Measurements from ENCODE around the gene SNX30.
"Not testable (repeated sequence)": the region's sequence is repeated elsewhere in the genome, so short reads cannot be mapped to it uniquely, and the experiment has no call there.

The SNX30 gene, protein sequence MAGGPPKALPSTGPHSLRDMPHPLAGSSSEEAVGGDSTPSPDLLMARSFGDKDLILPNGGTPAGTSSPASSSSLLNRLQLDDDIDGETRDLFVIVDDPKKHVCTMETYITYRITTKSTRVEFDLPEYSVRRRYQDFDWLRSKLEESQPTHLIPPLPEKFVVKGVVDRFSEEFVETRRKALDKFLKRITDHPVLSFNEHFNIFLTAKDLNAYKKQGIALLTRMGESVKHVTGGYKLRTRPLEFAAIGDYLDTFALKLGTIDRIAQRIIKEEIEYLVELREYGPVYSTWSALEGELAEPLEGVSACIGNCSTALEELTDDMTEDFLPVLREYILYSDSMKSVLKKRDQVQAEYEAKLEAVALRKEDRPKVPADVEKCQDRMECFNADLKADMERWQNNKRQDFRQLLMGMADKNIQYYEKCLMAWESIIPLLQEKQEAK

DNA sequence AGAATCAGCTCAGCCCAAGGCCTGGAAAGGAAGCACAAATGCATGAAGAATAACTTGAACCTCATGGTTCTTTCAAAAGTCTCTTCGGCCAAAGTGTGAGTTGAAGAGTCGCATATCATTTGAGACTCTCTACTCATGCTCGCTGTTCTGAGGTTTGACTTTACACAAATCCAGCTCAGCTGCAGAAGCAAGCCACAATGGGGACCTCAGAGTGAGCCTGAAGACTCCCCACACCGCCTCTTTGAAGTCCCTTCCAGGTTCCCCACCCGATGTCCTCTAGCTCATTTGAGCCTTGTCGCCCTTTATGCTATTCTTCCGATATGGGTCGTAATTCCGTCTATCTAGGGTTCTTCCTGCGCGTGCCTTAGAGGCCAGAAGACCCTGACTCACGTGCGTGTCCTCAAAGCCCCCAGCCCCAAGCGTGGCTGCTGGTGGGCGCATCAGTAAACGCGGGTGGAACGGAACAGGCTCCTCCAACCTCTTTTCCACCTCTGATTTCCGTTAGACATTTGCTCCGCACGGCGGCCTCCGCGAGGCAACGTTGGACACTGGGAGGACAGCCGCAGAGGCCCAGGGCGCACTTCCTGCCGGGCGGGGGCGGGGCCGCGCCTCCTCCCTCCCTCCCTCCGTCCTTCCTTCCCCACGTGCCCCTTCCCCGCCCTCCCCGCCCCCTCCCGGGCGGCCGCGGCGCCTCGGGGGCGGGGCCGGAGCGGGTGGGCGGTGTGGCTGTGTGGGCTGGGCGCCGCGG is at the start of gene SNX30:
TSS of gene SNX30 (plus strand) at position 745 of the 748 bp plus-strand sequence. CDS start 242 bp downstream, outside the sequence.
- peak within 1 kb of the TSS; percentile 66 for H3K9ac ChIP-seq (ENCODE audit: low read depth, low read length)
- H3K36me3 ChIP-seq (ENCODE audit: insufficient read depth, low read length): no peaks in the 10 kb centered on the region
- H3K9me3 ChIP-seq (ENCODE audit: control insufficient read depth, insufficient read depth, low read length): no peaks in the 10 kb centered on the region
- H3K4me1 ChIP-seq (ENCODE audit: insufficient read depth, low read length): peaks cover 20% of the 10 kb centered on the region

DNA sequence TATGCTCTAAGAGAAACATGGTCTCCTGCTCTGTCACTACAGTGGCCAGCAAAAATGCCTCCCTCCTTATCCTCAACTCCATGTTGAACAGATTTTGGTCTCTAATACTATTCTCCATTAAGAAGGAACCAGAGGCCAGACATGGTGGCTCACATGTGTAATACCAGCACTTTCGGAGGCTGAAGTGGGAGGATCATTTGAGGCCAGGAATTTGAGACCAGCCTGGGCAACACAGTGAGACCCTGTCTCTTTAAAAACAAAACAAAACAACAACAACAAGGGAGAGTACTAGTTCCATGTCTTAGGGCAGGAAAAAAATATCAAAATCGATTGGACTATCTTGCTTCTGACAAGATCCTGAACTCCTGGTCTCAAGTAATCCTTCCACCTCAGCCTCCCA is 47.3 kb upstream of the SNX30 start:
- Histone ChIP-seq H3K9me3 (ENCODE audit: control insufficient read depth, insufficient read depth, low read length) (no peaks in the 10 kb centered on the region), H3K4me1 (ENCODE audit: insufficient read depth, low read length) (no peaks in the 10 kb centered on the region), H3K9ac (ENCODE audit: low read depth, low read length) (no peak overlapping the region), H3K36me3 (ENCODE audit: insufficient read depth, low read length) (no peaks in the 10 kb centered on the region; the same call in 1 of the 2 replicates)

- Histone ChIP-seq H3K36me3 (ENCODE audit: insufficient read depth, low read length) (no peaks in the 10 kb centered on the region), H3K9ac (ENCODE audit: low read depth, low read length) (no peak overlapping the region), H3K9me3 (ENCODE audit: control insufficient read depth, insufficient read depth, low read length) (no peaks in the 10 kb centered on the region), H3K4me1 (ENCODE audit: insufficient read depth, low read length) (no peaks in the 10 kb centered on the region)
Measured at GRCh38 chr9:112705768-112706427, 44.7 kb upstream of the SNX30 start.

- Histone ChIP-seq H3K9me3 (ENCODE audit: control insufficient read depth, insufficient read depth, low read length) (no peaks in the 10 kb centered on the region), H3K9ac (ENCODE audit: low read depth, low read length) (no peak overlapping the region), H3K36me3 (ENCODE audit: insufficient read depth, low read length) (no peaks in the 10 kb centered on the region), H3K4me1 (ENCODE audit: insufficient read depth, low read length) (no peaks in the 10 kb centered on the region)
Measured at GRCh38 chr9:112711050-112711689, 39.4 kb upstream of the SNX30 start.

DNA sequence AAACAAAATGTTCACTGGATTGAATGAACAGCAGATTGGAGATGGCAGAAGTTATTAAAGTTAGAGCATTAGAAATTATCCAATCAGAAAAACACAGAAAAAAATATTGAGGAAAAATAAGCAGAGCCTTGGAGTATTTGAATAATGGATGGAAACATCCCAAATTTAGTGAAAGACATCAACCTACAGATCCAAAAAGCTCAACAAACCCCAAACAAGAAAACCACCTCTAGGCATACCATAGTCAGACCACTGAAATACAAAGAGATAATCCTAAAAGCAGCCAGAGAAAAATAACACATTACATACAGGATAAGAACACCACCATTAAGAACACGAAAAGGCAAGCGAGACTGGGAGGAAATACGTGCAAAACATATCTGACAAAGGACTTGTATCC is 37.9 kb upstream of the SNX30 start:
- H3K4me1 ChIP-seq (ENCODE audit: insufficient read depth, low read length): no peaks in the 10 kb centered on the region
- H3K9ac ChIP-seq (ENCODE audit: low read depth, low read length): no peak overlapping the region
- no peaks in the 10 kb centered on the region for H3K36me3 ChIP-seq (ENCODE audit: insufficient read depth, low read length)
- H3K9me3 ChIP-seq (ENCODE audit: control insufficient read depth, insufficient read depth, low read length): no peaks in the 10 kb centered on the region

DNA sequence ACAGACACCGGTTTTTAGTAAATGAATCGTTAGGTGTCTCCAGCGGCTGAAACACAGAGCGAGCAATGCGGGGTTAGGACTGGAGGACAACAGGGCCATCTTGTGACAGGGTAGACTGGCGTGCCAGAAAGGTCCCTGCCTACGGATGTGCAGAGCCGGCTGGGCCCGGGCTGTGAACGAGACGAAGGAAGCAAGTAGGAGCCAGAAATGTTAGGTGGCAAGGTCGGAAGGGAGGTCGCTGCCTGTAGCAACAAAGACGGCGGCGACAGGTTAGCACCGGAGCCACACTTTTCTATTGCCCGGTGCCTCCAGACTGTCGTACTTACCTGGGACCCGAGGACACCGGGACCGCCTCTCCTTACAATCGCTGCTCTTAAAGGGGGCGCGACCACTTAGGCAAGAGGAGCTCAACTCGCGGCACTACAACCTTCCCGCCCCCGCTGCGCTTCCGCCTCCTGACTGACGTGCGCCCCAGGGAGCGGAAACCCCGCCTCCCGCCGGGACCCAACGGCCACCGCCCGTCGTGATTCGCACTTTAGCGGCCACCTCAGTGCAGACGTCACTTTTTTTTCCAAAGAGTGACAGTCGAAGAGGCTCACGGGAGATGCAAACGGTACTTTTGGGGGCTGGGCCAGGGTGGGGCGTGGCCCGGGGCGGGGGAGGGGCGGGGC is 32.8 kb upstream of the SNX30 start, which contains the start of gene INIP:
TSS of gene INIP (minus strand) at position 457 of the 671 bp plus-strand sequence. CDS start 1,632 bp downstream, outside the sequence.
- H3K36me3 ChIP-seq (ENCODE audit: insufficient read depth, low read length): no peaks in the 10 kb centered on the region
- H3K4me1 ChIP-seq (ENCODE audit: insufficient read depth, low read length): no peaks in the 10 kb centered on the region
- H3K9me3 ChIP-seq (ENCODE audit: control insufficient read depth, insufficient read depth, low read length): no peaks in the 10 kb centered on the region
- H3K9ac ChIP-seq (ENCODE audit: low read depth, low read length): peak within 1 kb of the TSS; percentile 83

- H3K4me1 ChIP-seq (ENCODE audit: insufficient read depth, low read length): no peaks in the 10 kb centered on the region
- no peaks in the 10 kb centered on the region for H3K36me3 ChIP-seq (ENCODE audit: insufficient read depth, low read length)
- H3K9me3 ChIP-seq (ENCODE audit: control insufficient read depth, insufficient read depth, low read length): no peaks in the 10 kb centered on the region
- H3K9ac ChIP-seq (ENCODE audit: low read depth, low read length): no peak overlapping the region
Measured at GRCh38 chr9:112719241-112719691, 31.3 kb upstream of the SNX30 start.

- Histone ChIP-seq H3K9me3 (ENCODE audit: control insufficient read depth, insufficient read depth, low read length) (no peaks in the 10 kb centered on the region), H3K9ac (ENCODE audit: low read depth, low read length) (no peak overlapping the region), H3K36me3 (ENCODE audit: insufficient read depth, low read length) (no peaks in the 10 kb centered on the region), H3K4me1 (ENCODE audit: insufficient read depth, low read length) (no peaks in the 10 kb centered on the region)
Measured at GRCh38 chr9:112719696-112720095, 30.9 kb upstream of the SNX30 start.

- Histone ChIP-seq H3K9ac (ENCODE audit: low read depth, low read length) (no peak overlapping the region), H3K36me3 (ENCODE audit: insufficient read depth, low read length) (no peaks in the 10 kb centered on the region), H3K9me3 (ENCODE audit: control insufficient read depth, insufficient read depth, low read length) (no peaks in the 10 kb centered on the region), H3K4me1 (ENCODE audit: insufficient read depth, low read length) (no peaks in the 10 kb centered on the region)
Measured at GRCh38 chr9:112720113-112720780, 30.3 kb upstream of the SNX30 start.

GRCh38 chr9:112722749-112723148 is 27.8 kb upstream of the SNX30 start:
- H3K9ac ChIP-seq (ENCODE audit: low read depth, low read length); H3K9me3 ChIP-seq (ENCODE audit: control insufficient read depth, insufficient read depth, low read length); H3K36me3 ChIP-seq (ENCODE audit: insufficient read depth, low read length); H3K4me1 ChIP-seq (ENCODE audit: insufficient read depth, low read length): not testable (repeated sequence)

- H3K9ac ChIP-seq (ENCODE audit: low read depth, low read length): no peak overlapping the region
- H3K36me3 ChIP-seq (ENCODE audit: insufficient read depth, low read length): no peaks in the 10 kb centered on the region
- H3K9me3 ChIP-seq (ENCODE audit: control insufficient read depth, insufficient read depth, low read length): no peaks in the 10 kb centered on the region; the same call in 1 of the 2 replicates
- no peaks in the 10 kb centered on the region for H3K4me1 ChIP-seq (ENCODE audit: insufficient read depth, low read length)
Measured at GRCh38 chr9:112725961-112726360, 24.6 kb upstream of the SNX30 start.

GRCh38 chr9:112726428-112726827 is 24.1 kb upstream of the SNX30 start:
- no peaks in the 10 kb centered on the region for H3K4me1 ChIP-seq (ENCODE audit: insufficient read depth, low read length)
- H3K9ac ChIP-seq (ENCODE audit: low read depth, low read length): no peak overlapping the region
- H3K9me3 ChIP-seq (ENCODE audit: control insufficient read depth, insufficient read depth, low read length): no peaks in the 10 kb centered on the region; the same call in 1 of the 2 replicates
- H3K36me3 ChIP-seq (ENCODE audit: insufficient read depth, low read length): no peaks in the 10 kb centered on the region

GRCh38 chr9:112728401-112728800 is 22.2 kb upstream of the SNX30 start:
- no peaks in the 10 kb centered on the region for H3K36me3 ChIP-seq (ENCODE audit: insufficient read depth, low read length)
- no peak overlapping the region for H3K9ac ChIP-seq (ENCODE audit: low read depth, low read length)
- no peaks in the 10 kb centered on the region for H3K4me1 ChIP-seq (ENCODE audit: insufficient read depth, low read length)

More at GRCh38 chr9:112728401-112728800, 22.2 kb upstream of the SNX30 start:
- no peaks in the 10 kb centered on the region; the same call in 1 of the 2 replicates for H3K9me3 ChIP-seq (ENCODE audit: control insufficient read depth, insufficient read depth, low read length)

Data from ES-I3 (cell line).